GM10266 (cell line): Measurements from ENCODE around the gene CRTC2.
A peak's percentile ranks its signal among the peaks of the same experiment; 100 is the strongest.

Source experiments
- DNase-seq: peaks from one replicate; pipeline ENCODE4 v3.0.0; 2012; ENCODE audit errors: extremely low spot score
- TF ChIP-seq, protein P1 (sequence below): IDR thresholded peaks from 2 replicates; pipeline ENCODE4 v1.5.1; 2012; ENCODE audit warnings: mild to moderate bottlenecking, low read depth; ENCODE audit not compliant: control insufficient read depth, insufficient read depth; ENCODE audit errors: missing control alignments

CRTC2 gene

DNA sequence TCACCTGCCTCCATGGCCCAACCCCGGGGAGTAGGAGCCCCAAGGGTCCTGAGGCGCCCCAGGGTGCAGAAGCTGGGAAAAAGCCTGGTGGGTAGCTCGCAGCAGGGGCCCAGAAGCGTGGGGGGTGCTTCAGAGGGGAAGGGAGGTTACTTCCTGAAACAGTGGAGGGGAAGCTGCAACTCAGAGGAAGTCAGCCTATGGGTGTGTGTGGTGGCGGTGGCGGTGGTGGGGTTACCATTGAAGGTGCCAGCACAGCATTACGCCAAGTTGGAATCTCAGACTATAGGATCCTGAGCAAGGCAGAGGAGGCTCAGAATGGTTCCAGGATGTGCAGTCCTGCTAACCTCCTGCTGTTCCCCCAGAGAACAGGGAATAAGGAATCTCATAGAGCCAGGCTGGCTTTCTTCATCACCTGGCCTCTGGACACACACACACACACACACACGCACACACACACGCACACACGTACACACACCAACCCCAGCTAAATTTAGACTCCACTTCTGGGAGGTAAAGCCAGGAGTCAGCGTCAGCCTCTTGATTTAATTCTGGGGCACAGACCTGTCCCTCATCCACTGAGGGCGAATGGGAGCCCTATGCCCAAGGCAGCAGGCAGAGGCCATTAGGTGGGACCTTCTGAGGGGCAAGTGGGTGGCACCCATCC is 13.1 kb downstream of the CRTC2 start:
- DNase-seq, result peak; percentile 85
- TF ChIP-seq, protein P1, sequence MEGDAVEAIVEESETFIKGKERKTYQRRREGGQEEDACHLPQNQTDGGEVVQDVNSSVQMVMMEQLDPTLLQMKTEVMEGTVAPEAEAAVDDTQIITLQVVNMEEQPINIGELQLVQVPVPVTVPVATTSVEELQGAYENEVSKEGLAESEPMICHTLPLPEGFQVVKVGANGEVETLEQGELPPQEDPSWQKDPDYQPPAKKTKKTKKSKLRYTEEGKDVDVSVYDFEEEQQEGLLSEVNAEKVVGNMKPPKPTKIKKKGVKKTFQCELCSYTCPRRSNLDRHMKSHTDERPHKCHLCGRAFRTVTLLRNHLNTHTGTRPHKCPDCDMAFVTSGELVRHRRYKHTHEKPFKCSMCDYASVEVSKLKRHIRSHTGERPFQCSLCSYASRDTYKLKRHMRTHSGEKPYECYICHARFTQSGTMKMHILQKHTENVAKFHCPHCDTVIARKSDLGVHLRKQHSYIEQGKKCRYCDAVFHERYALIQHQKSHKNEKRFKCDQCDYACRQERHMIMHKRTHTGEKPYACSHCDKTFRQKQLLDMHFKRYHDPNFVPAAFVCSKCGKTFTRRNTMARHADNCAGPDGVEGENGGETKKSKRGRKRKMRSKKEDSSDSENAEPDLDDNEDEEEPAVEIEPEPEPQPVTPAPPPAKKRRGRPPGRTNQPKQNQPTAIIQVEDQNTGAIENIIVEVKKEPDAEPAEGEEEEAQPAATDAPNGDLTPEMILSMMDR, result no peak

DNA sequence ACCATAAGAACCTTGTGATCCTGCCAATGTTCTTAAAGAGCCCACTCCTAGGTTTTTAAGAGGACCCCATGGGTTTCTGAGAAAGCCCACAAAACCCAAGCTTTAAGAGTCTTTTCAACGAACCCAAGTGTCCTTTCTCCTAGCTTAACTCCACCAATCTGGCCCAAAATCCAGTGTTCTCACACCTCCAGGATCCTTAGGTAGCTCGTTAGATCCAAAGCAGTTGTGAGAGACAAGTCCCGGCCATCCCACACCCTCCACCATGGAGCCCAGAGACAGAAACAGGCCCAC is 13.6 kb downstream of the CRTC2 start:
- DNase-seq, result no peak
- TF ChIP-seq, protein P1, result no peak

DNA sequence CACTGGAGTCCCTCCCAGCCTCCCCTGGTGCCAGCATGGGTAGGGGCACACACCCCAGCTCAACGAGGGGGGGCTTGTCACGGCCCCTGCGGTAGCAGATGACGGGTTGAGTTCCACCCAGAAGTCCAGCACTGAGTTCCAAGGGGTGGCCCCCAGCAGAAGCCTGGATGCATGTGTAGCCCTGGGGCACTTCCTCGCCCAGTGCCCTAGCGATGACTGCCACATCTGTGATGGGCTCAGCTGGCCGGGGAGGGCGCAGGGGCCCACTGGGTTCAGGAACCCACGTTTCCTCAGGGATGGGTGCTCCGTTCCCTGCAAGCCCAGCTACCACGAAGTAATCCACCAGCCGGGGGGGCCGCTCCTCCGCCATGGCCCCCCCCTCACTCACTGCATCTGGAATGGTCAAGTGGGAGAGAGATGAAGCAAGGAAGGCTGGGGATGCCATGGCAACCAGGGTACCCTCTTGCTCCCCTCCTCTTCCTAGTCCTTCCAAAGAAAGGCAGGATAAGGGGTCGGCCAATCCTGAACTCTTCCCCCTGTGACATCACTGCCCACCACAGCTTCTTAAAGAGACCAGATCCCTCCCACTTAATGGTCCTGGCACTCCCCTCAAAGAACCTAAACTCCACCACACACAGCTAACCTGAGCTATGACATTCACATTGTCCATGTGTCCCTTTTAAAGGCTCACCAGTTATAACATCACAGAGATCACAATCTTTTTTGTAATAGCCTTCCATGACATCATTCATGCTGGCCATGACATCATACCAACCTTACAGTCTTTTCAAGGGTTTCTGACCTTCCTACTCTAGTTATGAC is 14.2 kb downstream of the CRTC2 start:
- DNase-seq, result no peak
- TF ChIP-seq, protein P1, result no peak

DNA sequence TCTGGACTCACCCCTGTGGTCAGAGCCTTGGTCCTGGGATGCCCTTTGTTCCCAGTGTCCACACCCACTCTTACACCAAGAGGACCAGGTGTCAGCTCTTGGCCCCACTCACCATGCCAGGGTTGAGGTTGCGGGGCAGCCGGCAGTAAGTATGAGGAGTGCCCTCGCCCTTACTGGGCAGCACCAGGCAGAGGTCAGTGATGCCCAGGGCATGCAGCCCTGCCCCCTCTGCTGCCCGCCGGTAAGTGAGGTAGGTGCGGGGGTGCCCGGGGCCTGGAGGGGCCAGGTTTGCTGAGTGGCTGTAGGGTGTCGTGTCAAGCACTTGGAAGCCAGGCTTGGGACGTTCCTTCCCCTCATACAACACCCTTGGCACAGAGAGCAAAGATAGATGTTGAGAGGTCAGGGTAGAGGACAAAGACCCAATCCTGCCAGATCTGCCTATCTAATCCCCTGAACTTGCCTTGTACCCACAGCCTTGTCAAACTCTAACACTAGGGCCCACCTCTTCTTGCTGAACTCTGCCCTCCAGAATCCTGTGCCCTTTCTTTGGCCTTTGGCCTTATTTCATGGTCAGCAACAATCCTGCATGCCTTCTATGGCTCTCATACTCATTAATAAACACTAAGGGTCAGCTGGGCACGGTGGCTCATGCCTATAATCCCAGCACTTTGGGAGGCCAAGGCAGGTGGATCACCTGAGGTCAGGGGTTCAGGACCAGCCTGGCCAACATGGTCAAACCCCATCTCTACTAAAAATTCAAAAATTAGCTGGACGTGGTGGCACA is 15.5 kb downstream of the CRTC2 start:
- TF ChIP-seq, protein P1, result no peak
- no peak for DNase-seq

DNA sequence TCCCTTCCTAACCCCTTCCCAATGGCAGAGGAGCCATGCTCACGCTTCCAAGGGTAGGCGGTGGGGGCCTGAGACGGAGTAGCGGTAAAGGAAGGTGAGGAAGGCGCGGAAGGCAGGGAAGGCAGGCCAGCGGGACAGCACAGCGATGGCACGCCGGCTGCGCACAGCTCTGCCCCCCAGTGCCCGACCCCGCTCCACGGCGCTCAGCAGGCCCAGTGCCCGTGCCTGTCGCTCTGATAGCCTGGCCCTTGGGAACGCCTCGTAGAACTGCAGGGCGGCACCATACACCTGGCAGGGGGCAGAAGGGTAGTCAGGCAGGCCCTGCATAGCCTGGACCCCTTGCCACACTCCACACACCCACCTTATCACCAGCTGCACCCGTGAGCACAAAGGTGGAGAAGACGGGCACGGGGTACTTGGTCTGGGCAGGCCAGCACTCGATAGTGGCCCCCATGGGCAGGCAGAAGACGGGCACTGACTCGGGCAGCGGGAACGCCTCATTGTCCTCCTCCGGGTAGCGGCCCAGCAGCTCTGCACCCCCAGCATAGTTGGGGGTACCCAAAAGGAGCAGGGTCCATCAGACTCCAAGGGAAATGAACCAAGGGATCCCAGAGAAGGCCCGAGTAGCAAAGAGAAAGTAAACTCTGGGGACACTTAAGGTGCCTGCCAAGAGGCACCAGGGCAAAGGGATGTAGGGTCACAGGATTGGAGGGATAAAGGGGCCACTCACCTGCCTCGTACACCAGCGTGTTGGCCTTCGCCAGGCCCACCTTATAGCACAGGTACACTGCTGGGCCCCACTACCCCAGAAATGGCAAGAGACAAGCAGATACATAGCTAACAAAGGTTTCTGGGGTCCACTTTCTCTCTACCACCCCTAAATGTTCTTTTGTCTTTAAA is 16.3 kb downstream of the CRTC2 start:
- no peak for DNase-seq
- TF ChIP-seq, protein P1, result no peak

DNA sequence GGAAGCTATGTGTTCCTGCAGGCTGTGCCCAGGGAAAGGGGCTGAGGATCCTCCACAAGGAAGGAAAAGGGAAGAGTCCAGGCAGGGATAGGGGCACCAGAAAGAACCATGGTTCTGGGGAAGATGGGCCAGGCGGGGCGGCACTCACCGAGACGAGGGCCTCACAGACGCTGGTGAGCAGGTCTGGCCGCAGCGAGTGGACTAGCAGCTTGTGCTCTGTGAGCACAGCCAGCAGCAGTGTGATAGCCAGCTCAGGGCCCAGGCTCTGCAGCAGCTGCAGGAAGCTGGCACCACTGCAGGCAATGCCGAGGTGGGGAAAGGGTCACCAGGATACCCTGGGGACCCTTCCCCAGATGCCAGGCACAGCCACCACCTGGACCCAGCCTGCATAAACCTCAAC is 17.7 kb downstream of the CRTC2 start:
- TF ChIP-seq, protein P1, result no peak

More for the DNA sequence above, 17.7 kb downstream of the CRTC2 start:
- no peak for DNase-seq
